Stimulated activated CD4-positive, alpha-beta T cell treated with anti-CD3 and anti-CD28 coated beads, Interleukin-15, amount 100 ng/mL, for 24 hours (primary cell): ENCODE measurements around the gene SUGCT.

Experiments
- DNase-seq: peaks from one replicate; pipeline ENCODE4 v3.0.0-alpha.2; 2020

SUGCT gene

DNA sequence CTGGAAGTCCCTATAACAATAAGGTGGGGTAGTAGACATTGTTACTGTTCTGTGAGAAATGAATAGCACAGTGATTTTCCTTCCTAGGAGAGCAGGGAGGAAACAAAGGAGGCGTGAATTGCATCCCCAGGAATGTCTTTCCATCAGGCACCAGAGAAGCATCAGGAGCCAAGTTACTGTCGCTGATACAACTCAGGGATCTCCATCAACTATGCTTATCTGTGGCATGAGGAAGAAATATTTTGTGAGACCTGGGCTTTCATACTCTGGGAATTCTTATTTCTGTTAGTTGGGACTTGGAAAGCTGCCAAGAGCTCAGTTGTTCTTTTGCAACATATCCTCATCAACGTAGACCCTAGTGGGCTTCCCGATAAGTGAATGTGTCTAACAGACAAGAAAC is 622.3 kb downstream of the SUGCT start:
- DNase-seq, result no peak

DNA sequence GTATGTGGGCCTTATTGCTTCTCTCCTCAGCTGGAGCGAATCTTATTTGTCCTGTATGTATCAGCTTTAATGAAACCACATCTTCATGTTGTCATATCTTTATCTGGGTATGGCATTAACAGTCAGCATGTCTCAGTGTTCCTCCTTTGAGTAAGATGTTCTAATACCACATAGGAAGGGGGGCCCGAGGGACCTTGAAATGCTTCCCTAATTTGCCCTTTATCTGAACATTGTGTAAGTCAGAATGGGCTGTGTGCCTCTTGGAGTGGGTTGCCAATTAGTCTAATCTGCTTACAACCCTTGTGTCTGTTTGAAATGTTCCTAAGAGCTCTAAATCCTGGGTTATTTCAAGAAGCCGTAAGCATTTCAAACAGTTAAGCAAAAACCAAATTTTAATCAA is 623.8 kb downstream of the SUGCT start:
- DNase-seq, result no peak

- DNase-seq, result no peak
These were observed 625.6 kb downstream of the SUGCT start for GRCh38 chr7:40760293-40760964.

- DNase-seq, result no peak
These were observed 626.2 kb downstream of the SUGCT start for GRCh38 chr7:40760987-40761386.

DNA sequence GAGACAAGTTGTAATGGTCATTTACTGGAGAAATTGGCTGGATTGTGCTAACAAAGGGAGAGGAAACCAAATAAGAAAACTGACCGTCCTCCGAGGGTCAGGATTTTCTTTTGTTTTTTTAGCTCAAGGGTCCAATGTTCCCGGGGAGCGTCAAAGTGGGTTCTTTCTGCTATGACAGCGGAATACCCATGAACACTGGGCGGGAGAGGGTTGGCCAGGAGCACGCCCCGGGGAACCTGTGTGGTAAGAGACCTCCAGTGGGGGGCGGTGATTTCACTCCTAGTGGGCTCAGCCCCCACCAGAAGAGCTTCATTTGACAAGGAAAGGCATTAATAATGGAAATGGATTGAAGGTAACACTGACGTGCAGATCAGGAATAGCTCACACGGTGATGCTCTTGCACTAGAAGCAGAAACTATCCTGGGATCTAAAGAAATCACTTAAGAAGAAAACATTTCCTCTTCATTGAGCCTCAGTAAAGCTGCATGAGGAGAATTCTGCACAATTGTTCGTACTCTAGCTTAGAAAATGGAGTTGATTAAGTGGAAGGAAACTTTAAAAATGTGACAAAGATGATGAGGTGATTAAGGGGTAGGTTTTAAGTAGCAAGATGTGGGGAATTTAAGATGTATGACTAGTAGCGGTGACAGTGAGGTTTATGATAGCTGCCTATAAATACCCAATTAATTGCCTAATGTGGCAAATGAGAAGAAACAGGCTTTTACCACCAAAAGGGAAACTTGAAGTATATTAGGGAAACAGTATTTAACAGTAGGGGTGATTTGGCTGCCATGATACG is 627.2 kb downstream of the SUGCT start:
- DNase-seq, result no peak

DNA sequence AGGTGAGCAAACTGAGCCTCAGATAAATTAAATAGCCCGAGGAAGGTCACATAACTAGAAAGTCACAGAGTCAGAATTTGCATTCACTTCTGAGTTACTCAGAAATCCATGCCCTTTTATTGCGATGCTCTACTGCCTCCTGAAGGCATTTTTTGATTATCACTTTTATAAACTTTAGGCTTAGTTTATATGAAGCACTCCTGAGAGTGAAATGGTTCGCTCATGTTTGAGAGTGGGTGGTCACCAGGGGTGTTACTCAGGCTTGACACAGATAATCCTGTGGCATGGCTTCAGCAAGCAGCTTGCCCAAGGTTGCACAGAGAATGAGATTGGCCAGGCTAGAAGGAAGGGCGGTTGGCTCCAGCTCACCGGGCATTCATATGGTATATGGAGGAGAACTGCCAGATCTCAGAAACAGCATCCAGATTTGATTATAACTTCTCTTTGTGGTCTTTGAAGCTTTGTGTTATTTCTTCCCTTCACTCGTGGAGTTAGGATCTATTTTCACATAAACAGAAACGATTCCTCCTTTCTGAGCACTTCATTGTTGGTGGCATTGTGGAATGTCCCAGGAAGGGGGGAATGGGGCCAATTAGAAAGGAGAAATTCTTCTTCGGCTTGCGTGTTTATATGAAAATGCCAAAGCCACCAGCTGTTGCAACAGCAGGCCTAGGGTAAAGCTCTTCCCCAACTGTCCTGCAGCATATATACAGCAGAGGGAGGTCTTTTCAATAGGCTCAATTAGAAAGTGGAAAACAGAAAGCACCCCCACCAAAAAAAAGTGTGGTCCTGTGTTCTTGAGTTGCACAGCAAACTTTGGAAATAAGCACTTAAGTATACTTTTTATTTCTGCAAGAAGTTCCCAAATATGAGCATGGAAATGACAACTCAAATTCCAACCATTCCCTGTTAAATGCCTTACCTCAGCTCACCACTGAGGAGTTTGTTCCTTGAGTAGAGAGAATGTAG is 628.8 kb downstream of the SUGCT start:
- no peak for DNase-seq

DNA sequence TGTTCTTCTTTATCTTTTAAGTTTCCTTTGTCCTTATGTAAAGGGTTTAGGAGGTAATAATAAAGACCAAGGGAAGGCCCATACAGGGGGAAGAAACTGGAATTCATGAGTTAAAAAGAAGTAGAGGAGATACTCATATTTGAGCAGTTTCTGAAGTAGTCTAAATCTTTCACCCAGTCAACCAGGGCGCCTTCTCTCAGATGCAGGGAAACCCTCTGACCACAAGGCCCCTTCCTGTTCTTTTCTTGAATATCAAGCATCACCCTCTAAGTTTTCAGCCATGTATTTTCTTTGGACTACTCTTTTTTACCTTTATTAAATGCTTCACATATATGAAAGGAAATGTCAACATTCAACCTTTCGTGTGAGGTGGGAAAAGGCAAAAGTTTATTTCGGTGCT is 630.8 kb downstream of the SUGCT start:
- DNase-seq, result no peak

DNA sequence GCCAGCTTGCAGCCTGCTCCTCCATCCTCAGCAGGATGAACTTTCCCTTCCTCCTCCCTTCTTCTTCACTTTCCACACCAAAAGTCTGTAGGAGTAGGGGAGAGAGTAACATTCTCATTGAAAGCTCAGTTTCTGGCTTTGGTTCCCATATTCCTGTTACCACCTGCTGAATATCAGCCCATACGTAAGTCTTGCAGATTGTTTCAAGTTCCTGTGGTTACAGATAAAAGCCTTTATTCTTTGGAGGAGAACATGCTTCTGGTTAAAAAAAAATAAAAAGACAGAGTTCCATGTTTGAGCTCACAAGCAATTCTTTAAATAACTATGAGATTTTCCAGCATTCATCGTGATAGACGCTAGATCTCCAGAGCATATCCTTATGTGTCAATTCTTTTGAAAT is 637.3 kb downstream of the SUGCT start:
- no peak for DNase-seq

GRCh38 chr7:40773656-40774055 is 638.9 kb downstream of the SUGCT start:
- DNase-seq, result no peak

GRCh38 chr7:40775877-40776276 is 641.1 kb downstream of the SUGCT start:
- DNase-seq, result no peak

- DNase-seq, result no peak
These were observed 643.0 kb downstream of the SUGCT start for GRCh38 chr7:40777730-40778312.

GRCh38 chr7:40780460-40780859 is 645.7 kb downstream of the SUGCT start:
- DNase-seq, result no peak

GRCh38 chr7:40782836-40783235 is 648.0 kb downstream of the SUGCT start:
- no peak for DNase-seq

GRCh38 chr7:40784176-40784575 is 649.4 kb downstream of the SUGCT start:
- no peak for DNase-seq

DNA sequence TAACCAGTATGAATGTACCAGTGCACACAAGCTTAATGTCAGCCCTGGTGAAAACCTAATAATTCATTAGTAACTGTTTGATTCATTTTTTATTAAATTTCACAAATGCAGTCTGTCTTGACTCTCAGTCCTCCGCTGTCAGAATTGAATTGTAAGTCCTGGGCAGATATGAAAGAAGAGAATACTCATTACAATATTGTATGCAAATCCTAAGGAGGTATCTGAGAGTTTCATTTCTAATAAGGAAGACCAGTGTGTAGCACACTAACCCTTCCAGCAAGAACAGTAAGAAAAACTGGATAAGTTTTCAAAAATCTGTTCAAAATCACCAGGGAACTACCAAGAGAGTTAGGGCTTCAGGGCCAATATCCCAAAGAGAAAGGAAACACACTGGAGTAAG is 652.1 kb downstream of the SUGCT start:
- no peak for DNase-seq

DNA sequence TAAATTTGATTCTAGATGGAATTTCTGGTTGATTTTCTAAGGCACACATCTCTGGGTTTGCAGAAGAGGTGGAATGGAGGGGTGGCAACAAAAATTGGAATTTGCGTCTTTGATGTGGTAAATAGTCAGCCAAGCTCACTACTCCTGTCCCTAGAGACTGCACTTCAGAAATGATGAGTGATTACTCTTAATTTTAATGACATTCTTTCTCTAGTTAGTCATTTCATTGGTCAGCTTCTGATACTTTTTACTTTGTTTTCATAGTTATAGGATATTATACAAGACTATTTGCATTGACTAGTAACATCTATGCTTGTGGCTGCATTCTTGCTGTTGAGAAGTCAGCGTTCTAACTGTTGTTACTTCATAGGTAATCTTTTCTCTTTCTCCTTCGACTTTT is 658.3 kb downstream of the SUGCT start:
- DNase-seq, result no peak

DNA sequence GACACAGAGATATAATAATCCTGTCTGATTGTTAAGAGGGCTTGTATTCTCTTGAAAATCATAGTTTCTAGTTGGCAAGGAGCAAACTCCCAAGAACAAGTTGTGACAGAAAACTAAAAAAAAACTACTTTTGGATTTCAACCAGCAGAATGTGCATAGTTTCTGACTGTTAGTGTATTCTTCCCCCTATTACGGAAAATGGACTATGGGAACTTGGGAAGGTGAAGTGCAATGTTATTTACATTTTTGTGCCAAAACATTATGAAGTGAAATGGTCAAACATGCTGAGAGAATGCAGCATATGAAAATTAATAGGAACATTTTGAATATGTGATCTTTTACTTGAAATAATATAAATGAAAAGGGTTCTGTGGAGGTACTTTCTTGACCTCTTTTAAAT is 660.8 kb downstream of the SUGCT start:
- DNase-seq, result no peak

- no peak for DNase-seq
These were observed 661.9 kb downstream of the SUGCT start for GRCh38 chr7:40796723-40797122.

- DNase-seq, result no peak
These were observed 663.8 kb downstream of the SUGCT start for GRCh38 chr7:40798613-40799012.

DNA sequence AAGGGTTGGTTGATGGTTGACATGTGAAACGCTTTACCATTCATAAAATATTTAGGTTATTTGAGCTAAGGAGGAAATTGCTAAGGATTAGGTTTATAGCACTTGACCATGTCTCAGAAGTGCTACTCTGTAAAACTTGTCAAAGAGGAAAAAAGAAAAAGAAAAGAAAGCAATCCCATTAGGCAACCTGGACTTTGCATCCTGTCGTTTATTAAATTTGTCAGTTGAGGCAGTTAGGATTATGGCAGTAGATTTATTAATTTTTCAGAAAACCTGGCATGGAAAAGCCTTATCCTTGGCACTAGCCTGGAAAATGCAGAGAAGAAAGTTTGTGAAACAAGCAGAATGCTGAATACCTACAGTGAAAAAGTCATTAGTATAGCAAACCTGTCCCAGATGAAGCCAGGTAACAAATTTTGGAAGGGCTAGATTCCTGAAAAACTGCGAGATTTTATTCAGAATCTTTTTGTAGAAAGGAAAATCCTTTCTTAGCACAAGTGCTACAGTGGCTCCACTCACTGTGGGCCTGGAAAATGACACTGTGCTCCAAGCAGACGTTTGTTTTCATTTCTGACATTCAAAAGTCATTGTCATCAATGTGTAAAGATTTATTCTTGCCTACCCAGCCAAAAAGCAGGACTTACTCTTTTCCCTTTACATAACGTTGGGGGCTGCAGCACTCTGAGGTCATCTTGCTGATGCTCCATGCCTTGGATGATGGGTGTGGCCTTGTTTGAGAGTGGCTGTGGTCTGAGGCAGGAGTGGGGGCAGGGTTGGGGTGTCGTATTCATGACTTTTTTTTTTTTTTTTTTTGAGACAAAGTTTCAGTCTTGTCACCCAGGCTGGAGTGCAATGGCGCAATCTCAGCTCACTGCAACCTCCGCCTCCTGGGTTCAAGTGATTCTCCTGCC is 664.9 kb downstream of the SUGCT start:
- no peak for DNase-seq

- no peak for DNase-seq
These were observed 666.0 kb downstream of the SUGCT start for GRCh38 chr7:40800771-40801170.

GRCh38 chr7:40802497-40802896 is 667.7 kb downstream of the SUGCT start:
- DNase-seq, result no peak
